ENCODE data around the gene NEDD4L.
A peak's percentile ranks its signal among the peaks of the same experiment; 100 is the strongest.
"Not testable (repeated sequence)": the region's sequence is repeated elsewhere in the genome, so short reads cannot be mapped to it uniquely, and the experiment has no call there.

Gene NEDD4L

DNA sequence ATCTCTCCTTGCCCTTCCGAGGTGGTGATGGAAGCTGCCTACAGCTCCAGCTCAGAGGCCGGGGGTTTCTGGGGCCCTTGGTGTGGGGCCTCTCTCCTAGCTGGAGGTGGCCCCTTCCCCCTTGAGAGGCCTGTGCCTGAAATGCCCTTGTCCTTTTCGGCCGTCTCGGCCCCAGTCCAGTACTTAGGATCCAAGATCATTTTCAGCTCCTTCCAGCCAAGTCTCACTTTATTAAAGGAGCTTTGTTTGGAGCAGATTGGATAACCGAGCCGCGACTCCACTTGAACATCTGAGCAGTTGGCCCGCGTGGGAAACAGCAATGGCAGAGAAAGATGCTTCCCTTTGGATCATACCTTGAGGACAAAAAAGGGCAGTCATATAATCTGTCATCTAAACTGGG lies 125.0 kb downstream of the NEDD4L start:
- Mint-ChIP-seq H3K4me3 (no peak overlapping the region), H3K9me3 (no peaks in the 10 kb centered on the region), H3K27me3 (no peaks in the 10 kb centered on the region), H3K4me1 (ENCODE audit: low read depth) (no peaks in the 10 kb centered on the region), H3K36me3 (ENCODE audit: low read depth) (no peaks in the 10 kb centered on the region), H3K27ac (no peak overlapping the region)
- DNase-seq: no peak

DNA sequence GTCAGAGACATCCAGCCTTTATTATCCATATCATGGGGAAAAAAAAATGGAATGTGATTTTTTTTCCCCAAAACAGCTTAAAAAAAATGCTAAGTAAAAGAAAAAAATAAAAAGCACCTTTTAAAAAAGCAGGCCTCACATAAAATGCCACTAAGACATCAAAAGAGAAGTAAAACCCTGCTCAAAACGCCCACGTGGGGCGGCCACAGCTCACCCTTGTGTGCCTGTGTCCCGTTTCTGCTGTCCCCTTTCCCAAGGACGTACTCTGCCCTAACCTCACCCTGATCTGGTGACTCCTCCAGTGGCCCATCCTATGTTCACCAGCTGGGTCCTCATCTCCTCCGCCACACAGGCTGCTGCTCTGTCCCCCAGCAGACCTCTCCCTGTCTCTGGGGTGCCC lies 125.4 kb downstream of the NEDD4L start:
- H3K27ac Mint-ChIP-seq: no peak overlapping the region
- no peaks in the 10 kb centered on the region for H3K9me3 Mint-ChIP-seq
- H3K4me1 Mint-ChIP-seq (ENCODE audit: low read depth): no peaks in the 10 kb centered on the region
- no peaks in the 10 kb centered on the region for H3K36me3 Mint-ChIP-seq (ENCODE audit: low read depth)
- H3K4me3 Mint-ChIP-seq: no peak overlapping the region
- no peak for DNase-seq
- H3K27me3 Mint-ChIP-seq: no peaks in the 10 kb centered on the region

- not testable (repeated sequence) for DNase-seq; H3K4me1 Mint-ChIP-seq (ENCODE audit: low read depth); H3K4me3 Mint-ChIP-seq; H3K36me3 Mint-ChIP-seq (ENCODE audit: low read depth); H3K27me3 Mint-ChIP-seq; H3K9me3 Mint-ChIP-seq; H3K27ac Mint-ChIP-seq
Measured at GRCh38 chr18:58170036-58170435, 126.0 kb downstream of the NEDD4L start.

DNA sequence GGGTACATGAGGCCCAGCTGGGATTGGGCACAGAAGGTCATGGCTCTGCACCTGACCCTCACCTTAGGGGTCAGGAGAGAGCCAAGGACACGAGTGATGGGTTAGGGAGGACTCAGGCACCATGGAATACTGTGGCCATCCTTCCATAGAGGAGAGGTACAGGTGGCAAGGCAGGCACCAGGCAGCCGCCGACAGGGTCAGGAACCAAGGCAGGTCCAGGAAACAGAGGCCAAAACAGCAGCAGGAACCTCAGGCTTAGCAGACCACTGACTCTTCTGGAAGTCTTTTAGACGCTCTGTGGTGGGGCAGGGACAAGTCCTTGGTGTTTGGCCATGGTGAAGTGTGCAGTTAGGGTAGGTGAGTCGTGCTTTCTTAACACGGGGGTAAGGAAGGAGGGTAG lies 128.0 kb downstream of the NEDD4L start:
- Mint-ChIP-seq H3K36me3 (ENCODE audit: low read depth) (no peaks in the 10 kb centered on the region), H3K4me1 (ENCODE audit: low read depth) (no peaks in the 10 kb centered on the region), H3K27ac (no peak overlapping the region), H3K4me3 (no peak overlapping the region), H3K27me3 (no peaks in the 10 kb centered on the region), H3K9me3 (no peaks in the 10 kb centered on the region)
- no peak for DNase-seq

DNA sequence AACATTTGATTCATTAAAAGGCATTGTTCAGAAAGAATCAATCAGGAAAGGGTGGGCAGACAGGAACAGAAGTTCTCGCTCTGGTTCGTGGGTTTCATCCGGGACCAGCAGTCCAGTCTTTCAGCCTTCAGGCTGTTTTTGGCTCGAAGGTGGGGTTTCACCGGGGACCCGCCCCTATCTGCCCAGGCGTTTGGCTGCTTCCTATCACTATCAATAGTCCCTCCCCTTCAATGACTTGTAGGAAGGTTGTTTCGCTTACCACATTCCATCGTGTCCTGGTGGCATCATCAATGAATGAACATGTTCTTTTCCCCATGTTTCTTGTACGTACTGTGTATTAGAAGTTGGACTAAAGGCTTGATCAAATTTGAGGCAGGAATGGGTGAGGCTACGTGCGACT lies 130.3 kb downstream of the NEDD4L start:
- H3K27ac Mint-ChIP-seq: no peak overlapping the region
- no peaks in the 10 kb centered on the region for H3K4me1 Mint-ChIP-seq (ENCODE audit: low read depth)
- H3K9me3 Mint-ChIP-seq: no peaks in the 10 kb centered on the region
- H3K4me3 Mint-ChIP-seq: no peak overlapping the region
- DNase-seq: no peak
- H3K36me3 Mint-ChIP-seq (ENCODE audit: low read depth): no peaks in the 10 kb centered on the region
- no peaks in the 10 kb centered on the region for H3K27me3 Mint-ChIP-seq

DNA sequence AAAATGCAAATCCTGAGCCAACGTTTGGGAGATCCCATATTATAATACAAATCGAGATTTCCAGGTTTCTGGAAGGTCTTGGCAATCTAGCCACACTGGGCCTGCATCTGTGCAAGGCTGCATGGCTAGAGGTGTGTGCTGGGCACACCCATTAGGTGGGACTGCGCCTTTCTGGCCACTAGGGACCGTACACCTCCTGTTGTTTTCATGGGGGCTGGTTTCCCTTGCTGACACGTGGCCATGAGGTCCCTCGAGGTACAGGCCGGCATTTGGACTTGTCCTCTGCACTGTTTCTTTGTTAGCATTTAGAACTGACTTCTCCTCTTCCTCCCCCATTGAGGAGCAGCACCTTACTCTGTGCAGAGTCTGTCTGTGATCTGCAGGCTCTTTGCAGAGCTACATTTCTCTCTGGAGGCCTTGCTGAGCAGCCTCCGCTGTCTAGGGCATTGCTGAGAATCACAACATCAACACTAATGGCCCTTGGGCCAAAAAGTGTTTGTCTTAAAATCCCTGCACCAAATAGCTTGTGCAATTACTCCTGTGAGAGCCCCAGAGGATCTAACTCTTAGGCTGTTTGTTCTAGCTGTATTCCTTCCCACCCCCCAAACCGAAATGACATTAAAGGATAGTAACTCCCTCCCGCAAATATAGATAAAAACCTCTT lies 131.2 kb downstream of the NEDD4L start:
- Mint-ChIP-seq H3K36me3 (ENCODE audit: low read depth) (no peaks in the 10 kb centered on the region), H3K4me1 (ENCODE audit: low read depth) (no peaks in the 10 kb centered on the region), H3K4me3 (no peak overlapping the region), H3K27ac (no peak overlapping the region), H3K27me3 (peaks cover 3% of the 10 kb centered on the region), H3K9me3 (no peaks in the 10 kb centered on the region)
- DNase-seq: no peak

DNA sequence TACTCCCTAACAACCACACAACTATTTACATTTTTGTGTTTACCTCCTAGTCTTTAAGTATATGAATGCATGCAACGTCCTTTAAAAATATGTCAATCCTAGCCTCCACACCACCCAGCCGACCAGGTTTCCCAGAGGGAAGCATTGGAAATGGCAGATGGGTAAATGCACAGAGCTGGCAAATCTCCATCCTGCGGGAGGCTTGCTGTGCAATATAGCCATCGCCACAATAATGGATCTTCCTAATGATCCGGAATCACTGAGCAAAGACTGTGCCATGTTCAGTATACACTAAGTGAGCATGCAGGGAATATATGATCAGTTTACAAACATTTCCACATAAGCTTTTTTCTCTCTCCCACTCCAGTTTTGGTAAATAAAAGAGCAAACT lies 131.8 kb downstream of the NEDD4L start:
- no peaks in the 10 kb centered on the region for H3K36me3 Mint-ChIP-seq (ENCODE audit: low read depth)
- peaks cover 7% of the 10 kb centered on the region for H3K27me3 Mint-ChIP-seq
- H3K4me3 Mint-ChIP-seq: no peak overlapping the region
- no peak for DNase-seq
- H3K4me1 Mint-ChIP-seq (ENCODE audit: low read depth): no peaks in the 10 kb centered on the region
- no peak overlapping the region for H3K27ac Mint-ChIP-seq
- no peaks in the 10 kb centered on the region for H3K9me3 Mint-ChIP-seq

- no peaks in the 10 kb centered on the region for H3K4me1 Mint-ChIP-seq (ENCODE audit: low read depth)
- H3K9me3 Mint-ChIP-seq: no peaks in the 10 kb centered on the region
- H3K27ac Mint-ChIP-seq: no peak overlapping the region
- H3K27me3 Mint-ChIP-seq: peaks cover 7% of the 10 kb centered on the region
- H3K4me3 Mint-ChIP-seq: no peak overlapping the region
- DNase-seq: no peak
- H3K36me3 Mint-ChIP-seq (ENCODE audit: low read depth): no peaks in the 10 kb centered on the region
Measured at GRCh38 chr18:58177004-58177717, 133.1 kb downstream of the NEDD4L start.

DNA sequence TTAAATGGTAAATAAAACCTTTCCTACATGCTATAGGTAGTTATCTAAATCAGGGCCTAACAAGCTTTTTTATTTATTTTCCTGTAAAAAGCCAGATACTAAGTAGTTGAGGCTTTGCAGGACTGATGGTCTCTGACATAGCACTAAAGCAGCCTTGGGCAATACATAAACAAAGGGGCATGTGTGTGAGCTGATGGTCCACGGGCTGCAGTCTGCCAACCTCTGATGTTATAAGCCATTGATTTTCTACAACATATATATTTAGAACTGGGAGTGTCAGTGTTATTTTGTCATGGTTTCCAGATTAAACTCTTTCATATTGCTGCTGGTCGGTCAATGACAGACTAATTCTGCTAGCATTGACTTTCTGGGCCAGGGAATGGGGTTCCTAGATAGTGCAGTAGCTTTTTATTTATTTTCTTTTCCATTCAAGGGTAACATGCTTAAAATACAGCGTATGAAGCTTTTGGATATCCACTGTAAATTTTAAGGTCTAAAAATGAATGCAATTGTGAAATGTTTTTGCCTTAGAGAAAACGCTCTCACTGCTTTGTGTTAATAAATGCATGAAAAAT lies 134.0 kb downstream of the NEDD4L start:
- no peak for DNase-seq
- Mint-ChIP-seq H3K4me3 (no peak overlapping the region), H3K9me3 (no peaks in the 10 kb centered on the region), H3K36me3 (ENCODE audit: low read depth) (no peaks in the 10 kb centered on the region), H3K27me3 (peaks cover 7% of the 10 kb centered on the region), H3K4me1 (ENCODE audit: low read depth) (no peaks in the 10 kb centered on the region), H3K27ac (no peak overlapping the region)

DNA sequence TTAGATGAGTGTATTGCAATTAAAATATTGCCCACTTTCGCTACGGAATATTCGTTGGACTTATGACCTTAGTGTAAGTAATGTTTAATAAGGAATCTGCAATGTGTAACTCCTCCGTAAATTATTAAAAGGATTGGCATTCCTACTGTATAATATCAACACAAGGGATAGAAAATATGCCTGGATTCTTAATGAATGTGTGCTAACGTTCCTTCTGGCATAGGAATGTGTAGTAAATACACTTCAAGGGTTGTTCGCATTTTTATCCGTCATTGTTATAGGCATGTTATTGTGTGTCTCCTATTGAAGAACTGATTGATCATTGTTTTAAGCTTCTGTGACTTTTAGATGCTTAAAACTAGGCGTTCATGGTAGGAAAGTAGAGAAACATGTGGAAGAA lies 134.5 kb downstream of the NEDD4L start:
- Mint-ChIP-seq H3K4me1 (ENCODE audit: low read depth) (no peaks in the 10 kb centered on the region), H3K27me3 (peaks cover 7% of the 10 kb centered on the region), H3K9me3 (no peaks in the 10 kb centered on the region), H3K36me3 (ENCODE audit: low read depth) (no peaks in the 10 kb centered on the region), H3K27ac (no peak overlapping the region), H3K4me3 (no peak overlapping the region)
- DNase-seq: no peak

- Mint-ChIP-seq H3K9me3 (no peaks in the 10 kb centered on the region), H3K27me3 (peaks cover 7% of the 10 kb centered on the region), H3K4me1 (ENCODE audit: low read depth) (no peaks in the 10 kb centered on the region), H3K36me3 (ENCODE audit: low read depth) (no peaks in the 10 kb centered on the region), H3K27ac (no peak overlapping the region), H3K4me3 (no peak overlapping the region)
- DNase-seq: no peak
Measured at GRCh38 chr18:58180172-58180571, 136.1 kb downstream of the NEDD4L start.

DNA sequence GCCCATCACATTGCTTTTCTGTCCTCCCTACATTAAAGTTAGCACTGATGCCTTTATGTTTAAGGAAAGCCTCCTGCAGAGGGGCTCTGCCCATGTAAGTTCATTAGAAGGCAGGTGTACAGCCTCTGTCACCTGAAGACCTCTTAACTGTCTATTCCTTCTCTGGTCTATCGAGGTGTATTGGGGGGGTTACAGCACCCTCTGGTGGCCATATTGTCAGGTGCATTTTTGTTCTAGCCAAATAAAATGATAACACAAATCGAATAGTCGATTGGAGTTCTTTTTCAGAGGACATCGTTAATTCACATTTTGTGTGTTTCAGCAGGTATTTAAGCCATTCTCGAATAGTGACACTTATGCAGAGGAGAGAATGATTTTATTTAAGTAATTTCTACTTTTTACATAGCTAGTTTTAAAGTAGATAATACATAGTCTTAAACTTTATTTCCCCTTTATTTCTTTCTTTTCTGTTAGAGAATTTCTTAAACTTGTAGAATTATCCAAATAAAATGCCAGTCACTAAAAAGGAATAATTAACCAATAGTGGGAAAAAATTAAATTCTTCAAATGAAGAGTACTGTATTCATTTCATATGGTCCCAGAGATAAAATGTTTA lies 136.8 kb downstream of the NEDD4L start:
- no peaks in the 10 kb centered on the region for H3K36me3 Mint-ChIP-seq (ENCODE audit: low read depth)
- no peaks in the 10 kb centered on the region for H3K9me3 Mint-ChIP-seq
- H3K4me1 Mint-ChIP-seq (ENCODE audit: low read depth): no peaks in the 10 kb centered on the region
- no peak overlapping the region for H3K27ac Mint-ChIP-seq
- peak; percentile 64 for DNase-seq
- peaks cover 7% of the 10 kb centered on the region for H3K27me3 Mint-ChIP-seq
- H3K4me3 Mint-ChIP-seq: no peak overlapping the region

DNA sequence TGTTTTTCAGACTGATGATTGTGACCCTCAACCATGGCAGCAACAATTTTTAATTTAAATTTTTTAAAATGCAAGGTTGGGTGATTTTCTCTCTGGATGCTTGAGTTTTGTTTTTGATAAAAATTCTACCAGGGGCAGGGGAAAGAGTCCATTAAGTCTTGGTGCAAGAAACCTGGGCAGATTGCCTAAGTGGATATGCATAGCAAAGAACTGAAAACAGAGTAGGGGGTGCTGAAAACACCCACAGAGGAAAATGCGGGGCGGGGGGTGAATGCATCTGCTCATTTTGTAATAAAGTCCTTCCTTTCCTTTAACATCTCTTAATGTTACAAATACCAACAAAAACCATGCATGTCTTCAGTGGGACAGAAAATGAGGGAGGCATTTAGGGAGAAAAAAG lies 138.0 kb downstream of the NEDD4L start:
- Mint-ChIP-seq H3K4me3 (no peak overlapping the region), H3K27ac (no peak overlapping the region), H3K9me3 (no peaks in the 10 kb centered on the region), H3K27me3 (peaks cover 7% of the 10 kb centered on the region), H3K4me1 (ENCODE audit: low read depth) (no peaks in the 10 kb centered on the region), H3K36me3 (ENCODE audit: low read depth) (no peaks in the 10 kb centered on the region)
- no peak for DNase-seq

DNA sequence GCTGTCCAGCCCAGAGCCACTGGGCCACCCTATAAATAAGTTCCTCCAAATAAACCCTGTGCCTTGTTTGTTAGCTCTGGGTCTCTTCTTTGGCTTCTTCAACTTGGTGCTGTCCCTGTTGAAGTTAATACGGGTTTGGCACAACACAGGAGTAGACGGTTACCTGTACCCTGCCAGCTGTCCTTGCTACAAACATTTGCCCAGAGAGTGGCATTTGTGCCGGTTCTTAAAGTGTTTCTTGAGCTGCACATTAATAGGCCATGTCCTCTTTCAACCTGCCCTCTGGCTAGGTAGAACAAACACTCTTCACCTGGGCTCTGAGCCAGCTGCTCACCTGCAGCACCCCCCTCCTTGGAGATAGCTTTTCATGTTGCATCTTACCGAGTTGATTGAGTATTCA lies 139.2 kb downstream of the NEDD4L start:
- DNase-seq: no peak
- Mint-ChIP-seq H3K36me3 (ENCODE audit: low read depth) (no peaks in the 10 kb centered on the region), H3K4me1 (ENCODE audit: low read depth) (no peaks in the 10 kb centered on the region), H3K9me3 (no peaks in the 10 kb centered on the region), H3K27ac (no peak overlapping the region), H3K4me3 (no peak overlapping the region), H3K27me3 (peaks cover 7% of the 10 kb centered on the region)
